Mammary epithelial cell (primary cell): Measurements from ENCODE around the gene MTHFD2L.

ENCODE experiments used
- EZH2 ChIP-seq: IDR thresholded peaks from 2 replicates; pipeline ENCODE4 v1.6.1; 2012; ENCODE audit warnings: low read length, inconsistent platforms, borderline replicate concordance
- TF ChIP-seq, protein P1 (sequence below), 2 donors: IDR thresholded peaks in 1 of 2; conservative IDR thresholded peaks in 1 of 2; 2 replicates each; pipeline ENCODE4 v1.5.1; 2011 to 2012; ENCODE audit warnings: inconsistent platforms in 2 of 2, low read length in 2 of 2, mild to moderate bottlenecking in 2 of 2, control low read depth in 1 of 2, low read depth in 1 of 2; ENCODE audit not compliant: insufficient read depth in 1 of 2; ENCODE audit errors: extremely low read depth in 1 of 2

DNA sequence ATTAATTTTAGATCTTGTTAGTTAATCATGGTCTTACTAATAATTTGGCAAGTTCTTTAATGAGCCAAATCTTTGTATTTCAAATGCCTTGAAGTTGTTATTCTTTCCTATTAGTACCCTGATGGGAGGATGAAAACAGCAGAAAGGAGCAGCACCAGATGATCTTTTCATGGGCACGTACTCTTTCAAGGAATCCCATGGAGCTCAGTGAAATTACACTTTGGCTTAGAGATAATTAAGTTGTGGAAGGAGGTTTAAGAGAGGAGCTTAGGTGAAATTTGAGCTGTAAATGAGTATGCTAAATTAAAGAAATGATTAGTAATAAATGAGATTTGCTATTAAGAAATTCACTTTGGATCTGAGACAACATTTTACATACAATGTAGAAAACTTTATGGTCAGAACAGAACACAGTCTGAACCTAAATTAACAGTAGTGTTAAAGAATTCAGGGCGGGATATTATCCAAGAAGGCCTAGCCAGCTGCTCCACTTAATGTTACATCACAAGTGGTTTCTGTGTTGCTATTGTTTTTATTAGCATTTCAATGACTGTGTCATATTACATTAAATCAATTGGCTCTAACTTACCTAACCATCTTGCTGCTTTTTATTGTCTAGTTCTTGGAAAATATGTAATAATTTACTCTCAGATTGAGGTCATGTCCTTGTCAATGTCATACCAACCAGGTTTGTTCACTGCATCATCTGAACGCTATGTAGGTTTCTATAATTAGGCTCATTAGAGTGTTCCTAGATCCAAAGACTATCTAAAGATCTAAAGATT, 3.9 kb downstream of the MTHFD2L start:
- TF ChIP-seq, protein P1, sequence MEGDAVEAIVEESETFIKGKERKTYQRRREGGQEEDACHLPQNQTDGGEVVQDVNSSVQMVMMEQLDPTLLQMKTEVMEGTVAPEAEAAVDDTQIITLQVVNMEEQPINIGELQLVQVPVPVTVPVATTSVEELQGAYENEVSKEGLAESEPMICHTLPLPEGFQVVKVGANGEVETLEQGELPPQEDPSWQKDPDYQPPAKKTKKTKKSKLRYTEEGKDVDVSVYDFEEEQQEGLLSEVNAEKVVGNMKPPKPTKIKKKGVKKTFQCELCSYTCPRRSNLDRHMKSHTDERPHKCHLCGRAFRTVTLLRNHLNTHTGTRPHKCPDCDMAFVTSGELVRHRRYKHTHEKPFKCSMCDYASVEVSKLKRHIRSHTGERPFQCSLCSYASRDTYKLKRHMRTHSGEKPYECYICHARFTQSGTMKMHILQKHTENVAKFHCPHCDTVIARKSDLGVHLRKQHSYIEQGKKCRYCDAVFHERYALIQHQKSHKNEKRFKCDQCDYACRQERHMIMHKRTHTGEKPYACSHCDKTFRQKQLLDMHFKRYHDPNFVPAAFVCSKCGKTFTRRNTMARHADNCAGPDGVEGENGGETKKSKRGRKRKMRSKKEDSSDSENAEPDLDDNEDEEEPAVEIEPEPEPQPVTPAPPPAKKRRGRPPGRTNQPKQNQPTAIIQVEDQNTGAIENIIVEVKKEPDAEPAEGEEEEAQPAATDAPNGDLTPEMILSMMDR (conservative IDR thresholded peaks at IDR 0.05 in 1 of 2, IDR thresholded peaks at IDR 0.05 in 1 of 2; ENCODE audit: extremely low read depth in 1 of 2, insufficient read depth in 1 of 2, low read depth in 1 of 2, low read length in 2 of 2), result no peak
- TF ChIP-seq EZH2, result no peak
